HepG2 (cell line): ENCODE data around the gene CDS1. TPM values are rescaled to one million over a fixed set of nuclear protein-coding genes. Genes with fewer than 3 reads are reported as not detected.

Experiments used
- ATF7 ChIP-seq, 2 experiments: fragments of 450-650 bp in 1 of 2; sonication (generic) in 1 of 2; formaldehyde crosslinking in 1 of 2; IDR thresholded peaks; 2 replicates each; pipeline versions ENCODE4 v1.4.0 to v1.6.1; 2016 to 2020; ENCODE audit warnings: antibody characterized with exemption in 1 of 2, mild to moderate bottlenecking in 1 of 2, missing genetic modification reagents in 1 of 2
- BRD4 ChIP-seq: sonication (generic); formaldehyde crosslinking; IDR thresholded peaks from 2 replicates; pipeline ENCODE4 v1.4.0; 2020; ENCODE audit warnings: missing genetic modification reagents
- CENPX ChIP-seq: sonication (generic); formaldehyde crosslinking; IDR thresholded peaks from 2 replicates; pipeline ENCODE4 v1.9.0; 2021; ENCODE audit warnings: mild to moderate bottlenecking, missing genetic modification reagents, moderate library complexity
- CERS6 ChIP-seq: sonication (generic); formaldehyde crosslinking; IDR thresholded peaks from 2 replicates; pipeline ENCODE4 v1.5.0; 2020; ENCODE audit warnings: missing genetic modification reagents
- ETV5 ChIP-seq: IDR thresholded peaks from 2 replicates; pipeline ENCODE4 v1.6.1; 2018; ENCODE audit warnings: missing biosample characterization, missing genetic modification reagents, inconsistent platforms, borderline replicate concordance
- FOXO1 ChIP-seq: sonication (generic); formaldehyde crosslinking; IDR thresholded peaks from 2 replicates; pipeline ENCODE4 v1.4.0; 2020; ENCODE audit warnings: missing genetic modification reagents
- GATA4 ChIP-seq: sonication (generic); IDR thresholded peaks from 2 replicates; pipeline ENCODE4 v1.6.1; 2016; ENCODE audit warnings: antibody characterized with exemption, low read depth, borderline replicate concordance
- IKZF1 ChIP-seq: fragments of 450-650 bp; IDR thresholded peaks from 2 replicates; pipeline ENCODE4 v1.7.1; 2016
- KAT7 ChIP-seq: IDR thresholded peaks from 2 replicates; pipeline ENCODE4 v1.6.1; 2018; ENCODE audit warnings: borderline replicate concordance, missing compliant biosample characterization
- KLF16 ChIP-seq, 2 experiments: sonication (generic) in 1 of 2; formaldehyde crosslinking in 1 of 2; IDR thresholded peaks; 2 replicates each; pipeline versions ENCODE4 v1.6.1 to v1.8.0; 2016 to 2023; ENCODE audit warnings: missing genetic modification reagents in 2 of 2, missing compliant biosample characterization in 1 of 2
- PITX1 ChIP-seq: sonication (generic); formaldehyde crosslinking; IDR thresholded peaks from 2 replicates; pipeline ENCODE4 v1.5.1; 2020; ENCODE audit warnings: mild to moderate bottlenecking, missing genetic modification reagents
- RARG ChIP-seq: sonication (generic); formaldehyde crosslinking; IDR thresholded peaks from 2 replicates; pipeline ENCODE4 v1.4.0; 2020; ENCODE audit warnings: low read depth, mild to moderate bottlenecking, missing genetic modification reagents
- SP5 ChIP-seq: IDR thresholded peaks from 2 replicates; pipeline ENCODE4 v1.6.1; 2016; ENCODE audit warnings: low read depth, borderline replicate concordance
- TARDBP ChIP-seq: sonication (generic); formaldehyde crosslinking; IDR thresholded peaks from 2 replicates; pipeline ENCODE4 v1.8.0; 2022; ENCODE audit warnings: mild to moderate bottlenecking, missing genetic modification reagents
- ZBTB44 ChIP-seq: sonication (generic); formaldehyde crosslinking; IDR thresholded peaks from 2 replicates; pipeline ENCODE4 v1.4.0; 2020; ENCODE audit warnings: missing genetic modification reagents
- ZKSCAN5 ChIP-seq: sonication (generic); formaldehyde crosslinking; IDR thresholded peaks from 2 replicates; pipeline ENCODE4 v1.5.1; 2020; ENCODE audit warnings: mild to moderate bottlenecking, missing genetic modification reagents
- ZNF225 ChIP-seq: sonication (generic); formaldehyde crosslinking; IDR thresholded peaks from 2 replicates; pipeline ENCODE4 v1.4.0; 2020; ENCODE audit warnings: mild to moderate bottlenecking, missing genetic modification reagents
- ZNF256 ChIP-seq: sonication (generic); formaldehyde crosslinking; conservative IDR thresholded peaks from 2 replicates; pipeline ENCODE4 v1.4.0; 2020; ENCODE audit warnings: missing genetic modification reagents
- ZNF282 ChIP-seq: fragments of 450-650 bp; IDR thresholded peaks from 2 replicates; pipeline ENCODE4 v1.6.1; 2018; ENCODE audit not compliant: partially characterized antibody
- ZNF562 ChIP-seq: sonication (generic); formaldehyde crosslinking; IDR thresholded peaks from 2 replicates; pipeline ENCODE4 v1.8.0; 2022; ENCODE audit warnings: missing genetic modification reagents, borderline replicate concordance
- ZNF616 ChIP-seq: sonication (generic); formaldehyde crosslinking; IDR thresholded peaks from 2 replicates; pipeline ENCODE4 v1.5.0; 2020; ENCODE audit warnings: low read depth, mild to moderate bottlenecking, missing genetic modification reagents
- polyA plus RNA-seq, 8 experiments: library from polyadenylated mRNA; depleted of rRNA in 3 of 8; stranded (reverse) in 7 of 8; unstranded in 1 of 8; fragments of >200 nt; fragmentation: Illumina TruSeq in 4 of 8; extraction: Trizol in 4 of 8; gene quantifications; 2 replicates each; pipeline versions ENCODE4 v1.2.1 to v1.2.3, GENCODE V29; 2011 to 2016; ENCODE audit warnings: low read depth in 4 of 8, missing spikeins in 1 of 8, mixed read lengths in 1 of 8; ENCODE audit not compliant: insufficient read depth in 1 of 8
- total RNA-seq, 5 experiments: library from RNA; depleted of rRNA; stranded (reverse); fragments of >200 nt; fragmentation: Illumina TruSeq; extraction: Trizol; gene quantifications; 2 replicates each; pipeline ENCODE4 v1.2.3, GENCODE V29; 2016; ENCODE audit warnings: low read depth in 1 of 5
- TF ChIP-seq, protein P1 (sequence below): sonication (generic); formaldehyde crosslinking; IDR thresholded peaks from 2 replicates; pipeline ENCODE4 v1.9.0; 2021; ENCODE audit warnings: missing genetic modification reagents, borderline replicate concordance
- TF ChIP-seq, protein P2 (sequence below): sonication (generic); formaldehyde crosslinking; conservative IDR thresholded peaks from 2 replicates; pipeline ENCODE4 v1.8.1; 2023; ENCODE audit warnings: missing genetic modification reagents
- TF ChIP-seq, protein P3 (sequence below): sonication (generic); formaldehyde crosslinking; IDR thresholded peaks from 2 replicates; pipeline ENCODE4 v1.4.0; 2020; ENCODE audit warnings: mild to moderate bottlenecking, missing genetic modification reagents

CDS1 gene
- total and polyA plus RNA-seq, 2 of the 13 experiments (the other 11 are each of a cell fraction or from before 2014, with no cell fraction given) = 2.1 to 3.2 TPM

DNA sequence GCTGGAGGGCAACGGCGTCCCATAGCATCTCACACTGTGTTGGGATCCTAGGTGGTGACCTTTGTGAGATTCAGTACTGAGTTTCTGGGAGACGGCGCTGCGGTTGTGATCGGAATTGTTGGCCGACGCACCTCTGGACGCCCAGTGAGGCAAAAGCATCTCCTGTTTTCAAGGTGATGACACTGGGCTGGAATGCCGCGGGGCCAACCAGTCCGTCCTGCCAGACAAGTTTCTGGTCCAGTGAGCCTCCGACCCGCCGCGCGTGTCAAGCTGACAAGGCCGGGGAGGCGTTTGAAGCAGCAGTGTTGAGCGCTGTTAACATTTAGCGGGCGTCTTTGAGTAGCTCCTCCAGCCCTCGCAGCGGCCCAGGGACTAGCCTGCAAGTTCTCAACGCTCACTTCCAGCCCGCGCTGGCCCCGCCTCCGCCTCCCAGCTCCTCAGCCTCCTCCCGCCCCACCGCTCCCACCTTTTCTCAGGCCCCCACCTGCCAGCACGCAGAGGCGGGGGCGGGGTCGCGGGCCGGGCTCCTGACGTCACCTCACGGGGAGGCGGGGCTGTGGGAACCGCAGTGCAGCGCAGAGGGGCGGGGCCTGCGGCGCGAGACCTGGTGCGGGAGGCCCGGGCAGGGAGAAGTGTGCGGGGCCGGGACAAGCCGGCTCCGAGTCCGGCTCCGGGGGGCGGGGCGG is 482 bp upstream of the CDS1 start (continued):
- TF ChIP-seq, protein P1, sequence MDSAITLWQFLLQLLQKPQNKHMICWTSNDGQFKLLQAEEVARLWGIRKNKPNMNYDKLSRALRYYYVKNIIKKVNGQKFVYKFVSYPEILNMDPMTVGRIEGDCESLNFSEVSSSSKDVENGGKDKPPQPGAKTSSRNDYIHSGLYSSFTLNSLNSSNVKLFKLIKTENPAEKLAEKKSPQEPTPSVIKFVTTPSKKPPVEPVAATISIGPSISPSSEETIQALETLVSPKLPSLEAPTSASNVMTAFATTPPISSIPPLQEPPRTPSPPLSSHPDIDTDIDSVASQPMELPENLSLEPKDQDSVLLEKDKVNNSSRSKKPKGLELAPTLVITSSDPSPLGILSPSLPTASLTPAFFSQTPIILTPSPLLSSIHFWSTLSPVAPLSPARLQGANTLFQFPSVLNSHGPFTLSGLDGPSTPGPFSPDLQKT (CRISPR knock-in tag) = no peak
- TF ChIP-seq CENPX (CRISPR knock-in tag) = no peak
- TF ChIP-seq ZNF225 (CRISPR knock-in tag) = no peak
- no peak for TF ChIP-seq ETV5 (CRISPR knock-in tag)
- TF ChIP-seq BRD4 = no peak
- TF ChIP-seq, protein P2, sequence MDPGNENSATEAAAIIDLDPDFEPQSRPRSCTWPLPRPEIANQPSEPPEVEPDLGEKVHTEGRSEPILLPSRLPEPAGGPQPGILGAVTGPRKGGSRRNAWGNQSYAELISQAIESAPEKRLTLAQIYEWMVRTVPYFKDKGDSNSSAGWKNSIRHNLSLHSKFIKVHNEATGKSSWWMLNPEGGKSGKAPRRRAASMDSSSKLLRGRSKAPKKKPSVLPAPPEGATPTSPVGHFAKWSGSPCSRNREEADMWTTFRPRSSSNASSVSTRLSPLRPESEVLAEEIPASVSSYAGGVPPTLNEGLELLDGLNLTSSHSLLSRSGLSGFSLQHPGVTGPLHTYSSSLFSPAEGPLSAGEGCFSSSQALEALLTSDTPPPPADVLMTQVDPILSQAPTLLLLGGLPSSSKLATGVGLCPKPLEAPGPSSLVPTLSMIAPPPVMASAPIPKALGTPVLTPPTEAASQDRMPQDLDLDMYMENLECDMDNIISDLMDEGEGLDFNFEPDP = no peak
- no peak for TF ChIP-seq CERS6 (CRISPR knock-in tag)
- TF ChIP-seq KLF16 (CRISPR knock-in tag; IDR thresholded peaks at IDR 0.05) = peak in 1 of 2 experiments; percentile 66; a peak in 1 of 4 replicates
- no peak for TF ChIP-seq PITX1 (CRISPR knock-in tag)
- TF ChIP-seq ZKSCAN5 (CRISPR knock-in tag) = no peak
- peak; percentile 55; the same call in 1 of the 2 replicates for TF ChIP-seq SP5
- TF ChIP-seq ZNF562 = no peak
- TF ChIP-seq, protein P3, sequence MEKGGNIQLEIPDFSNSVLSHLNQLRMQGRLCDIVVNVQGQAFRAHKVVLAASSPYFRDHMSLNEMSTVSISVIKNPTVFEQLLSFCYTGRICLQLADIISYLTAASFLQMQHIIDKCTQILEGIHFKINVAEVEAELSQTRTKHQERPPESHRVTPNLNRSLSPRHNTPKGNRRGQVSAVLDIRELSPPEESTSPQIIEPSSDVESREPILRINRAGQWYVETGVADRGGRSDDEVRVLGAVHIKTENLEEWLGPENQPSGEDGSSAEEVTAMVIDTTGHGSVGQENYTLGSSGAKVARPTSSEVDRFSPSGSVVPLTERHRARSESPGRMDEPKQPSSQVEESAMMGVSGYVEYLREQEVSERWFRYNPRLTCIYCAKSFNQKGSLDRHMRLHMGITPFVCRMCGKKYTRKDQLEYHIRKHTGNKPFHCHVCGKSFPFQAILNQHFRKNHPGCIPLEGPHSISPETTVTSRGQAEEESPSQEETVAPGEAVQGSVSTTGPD = no peak
- TF ChIP-seq IKZF1 = no peak
- no peak for TF ChIP-seq ZBTB44 (CRISPR knock-in tag)
- no peak; the same call in 1 of the 2 replicates for TF ChIP-seq KAT7 (CRISPR knock-in tag)
- TF ChIP-seq RARG (CRISPR knock-in tag) = no peak
- TF ChIP-seq ZNF256 (CRISPR knock-in tag) = no peak
- TF ChIP-seq TARDBP (CRISPR knock-in tag) = no peak
- TF ChIP-seq ZNF616 (CRISPR knock-in tag) = no peak
- no peak for TF ChIP-seq ZNF282
- TF ChIP-seq FOXO1 (CRISPR knock-in tag) = no peak
- peak; percentile 28 for TF ChIP-seq ATF7 (IDR thresholded peaks at IDR 0.05)
- peak; percentile 81 for TF ChIP-seq ATF7 (CRISPR knock-in tag; IDR thresholded peaks at IDR 0.05)
- no peak for TF ChIP-seq GATA4
